T-helper 22 cell (primary cell): ENCODE measurements around the gene TCF19.

Experiments used
- DNase-seq: peaks from one replicate; pipeline ENCODE4 v3.0.0-alpha.2; 2020; ENCODE audit warnings: low read depth

Gene TCF19

DNA sequence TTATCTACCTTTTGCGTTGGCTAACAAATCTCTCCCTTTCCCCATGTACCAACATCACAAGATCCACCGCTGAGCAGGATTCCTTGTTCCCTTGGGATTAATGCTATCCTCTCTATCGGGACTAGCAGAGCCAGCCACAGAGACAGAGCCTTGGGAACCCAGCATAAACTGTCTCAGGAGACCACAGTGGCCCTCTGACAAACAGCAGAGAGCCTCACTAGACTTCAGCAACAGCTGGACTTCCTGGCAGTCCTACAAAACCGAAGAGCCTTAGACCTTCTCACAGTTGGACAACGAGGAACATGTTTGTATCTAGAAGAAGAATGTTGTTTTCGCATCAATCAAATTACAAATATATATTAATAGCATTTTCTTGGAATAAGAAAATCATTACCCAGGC lies 51.7 kb downstream of the TCF19 start:
- DNase-seq, result no peak

- DNase-seq, result no peak
Measured at GRCh38 chr6:31210741-31211532, 52.5 kb downstream of the TCF19 start.
